Left kidney (tissue), 2 donors: Measurements from ENCODE around the gene FGD5. TPM values are rescaled to one million over a fixed set of nuclear protein-coding genes. Genes with fewer than 3 reads are reported as not detected.

Experiments
- DNase-seq: peaks from one replicate; pipeline ENCODE4 v3.0.0-alpha.2; 2013
- polyA plus RNA-seq: library from polyadenylated mRNA; unstranded; fragments of 120-200 nt; gene quantifications from one replicate; pipeline ENCODE4 v1.2.1, GENCODE V29; 2013; ENCODE audit not compliant: insufficient read length

Gene FGD5
- polyA plus RNA-seq, 1 donor: 20.9 TPM

- no peak for DNase-seq
Measured at GRCh38 chr3:14847613-14848541, 29.1 kb downstream of the FGD5 start.

GRCh38 chr3:14848906-14849305 is 30.1 kb downstream of the FGD5 start:
- no peak for DNase-seq

- no peak for DNase-seq
Measured at GRCh38 chr3:14849638-14850230, 31.0 kb downstream of the FGD5 start.

- no peak for DNase-seq
Measured at GRCh38 chr3:14852058-14852594, 33.4 kb downstream of the FGD5 start.

DNA sequence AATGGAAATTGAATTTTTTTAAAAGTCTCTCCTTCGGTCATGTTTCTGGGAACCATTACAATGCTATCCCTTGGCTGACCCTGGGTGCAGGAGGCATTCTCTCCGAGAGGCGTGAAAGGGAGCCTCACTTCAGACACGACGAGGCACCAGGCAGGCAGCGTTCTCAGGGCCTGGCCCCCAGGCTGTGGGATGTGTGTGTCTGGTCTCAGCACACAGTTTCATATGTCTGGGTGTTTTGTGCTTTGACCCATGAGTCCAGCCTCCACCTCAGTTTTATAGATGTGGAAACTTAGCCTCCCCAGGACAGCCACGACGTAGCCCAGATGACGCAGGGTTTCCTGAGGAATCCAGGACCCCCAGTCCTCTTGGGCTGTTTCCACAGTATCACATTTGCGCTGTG is 34.0 kb downstream of the FGD5 start:
- DNase-seq: no peak

GRCh38 chr3:14853271-14853951 is 34.6 kb downstream of the FGD5 start:
- DNase-seq: no peak

DNA sequence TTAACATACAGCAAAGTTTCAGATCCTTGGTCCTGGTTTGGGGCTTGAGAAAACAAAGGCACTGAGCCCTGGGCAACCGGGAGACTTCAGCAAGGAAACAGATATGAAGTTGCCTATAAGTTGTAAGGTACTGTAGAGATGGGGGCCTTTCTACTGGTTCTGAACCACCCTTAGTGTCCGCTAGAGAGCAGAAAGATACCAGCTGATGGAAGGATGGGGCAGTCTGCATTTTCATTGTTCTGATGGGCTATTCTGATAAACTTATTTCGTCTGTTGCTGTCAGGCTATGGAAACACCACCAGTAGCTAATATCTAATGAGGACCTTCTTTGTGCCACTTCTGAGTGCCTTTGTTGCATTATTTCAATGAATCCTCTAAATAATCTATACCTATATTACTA is 38.7 kb downstream of the FGD5 start:
- DNase-seq: no peak

DNA sequence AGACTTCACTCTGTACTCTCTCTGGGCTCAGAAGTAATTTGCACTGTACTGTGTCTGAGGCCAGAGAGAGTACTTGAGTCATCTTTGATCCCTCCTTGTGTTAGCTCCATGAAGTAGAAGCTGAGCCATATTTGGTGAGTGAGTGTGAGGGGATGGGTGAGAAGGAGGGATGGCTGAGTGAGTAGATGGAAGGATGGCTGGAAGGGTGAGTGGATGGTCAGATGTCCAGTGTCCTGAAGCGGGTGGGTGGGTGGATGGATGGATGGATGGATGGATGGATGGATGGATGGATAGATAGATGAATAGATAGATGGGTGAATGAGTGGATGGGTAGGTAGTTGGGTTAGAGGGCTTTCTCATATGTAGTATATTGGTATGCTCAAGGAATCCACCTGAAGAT is 39.3 kb downstream of the FGD5 start:
- DNase-seq: no peak

GRCh38 chr3:14859880-14860279 is 41.1 kb downstream of the FGD5 start:
- DNase-seq: no peak

- no peak for DNase-seq
Measured at GRCh38 chr3:14861031-14861430, 42.3 kb downstream of the FGD5 start.

DNA sequence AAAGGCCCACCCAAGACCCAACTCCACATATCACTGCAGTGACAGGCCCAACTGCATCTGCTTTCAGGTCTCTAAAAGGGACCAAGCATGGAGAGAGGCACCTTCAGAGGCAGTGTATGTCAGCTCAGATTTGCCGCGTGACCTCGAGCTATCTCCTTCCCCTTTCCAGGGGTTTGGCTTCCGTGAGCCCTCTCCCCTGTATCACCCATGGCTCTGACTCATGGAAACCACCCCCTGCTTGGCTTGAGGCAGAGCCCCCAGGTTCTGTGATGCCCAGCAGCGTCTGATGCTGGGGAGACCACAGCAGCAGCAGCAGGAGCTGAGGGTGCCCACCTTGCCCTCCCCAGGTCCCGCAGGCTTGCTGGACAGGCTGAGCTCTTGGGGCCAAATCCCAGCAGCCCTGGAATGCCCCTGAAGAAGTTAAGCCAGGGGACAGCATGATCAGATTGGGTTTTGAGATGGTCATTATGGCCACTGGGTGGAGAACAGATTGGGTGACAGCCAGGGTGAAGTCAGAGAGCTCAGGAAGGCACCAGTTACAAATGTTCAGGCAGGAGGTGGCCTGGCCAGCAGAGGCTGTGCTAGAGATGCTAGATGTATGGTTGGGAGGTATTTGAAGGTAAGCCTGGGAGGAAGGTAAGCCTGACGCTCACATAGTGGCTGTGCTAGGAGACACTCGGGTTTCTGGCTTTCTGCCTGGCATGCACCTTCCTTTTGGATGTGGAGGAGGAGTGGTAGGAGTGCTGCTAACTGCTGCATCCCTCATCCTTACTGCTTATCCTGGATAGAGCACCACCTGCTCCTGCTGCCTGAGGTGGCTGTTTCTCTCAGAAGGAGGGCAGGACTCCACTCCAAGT is 42.9 kb downstream of the FGD5 start:
- DNase-seq: no peak

DNA sequence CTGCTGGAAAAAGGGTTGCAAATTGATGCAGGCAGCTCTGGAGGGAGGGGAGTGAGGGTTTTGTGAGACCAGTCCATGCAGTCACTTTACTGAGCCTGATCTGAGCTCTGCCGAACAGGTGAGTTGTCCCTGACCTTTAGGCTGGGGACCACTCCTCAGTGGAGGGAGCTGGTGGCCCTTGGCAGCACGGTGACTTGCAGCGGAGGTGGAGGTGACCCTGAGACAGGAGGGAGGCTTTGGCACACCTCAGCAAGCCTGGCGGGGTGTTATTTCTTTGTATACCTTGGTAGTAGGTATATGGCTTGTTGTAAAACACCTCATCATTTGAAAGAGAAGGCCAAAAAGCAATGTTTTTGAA is 43.5 kb downstream of the FGD5 start:
- DNase-seq: no peak

DNA sequence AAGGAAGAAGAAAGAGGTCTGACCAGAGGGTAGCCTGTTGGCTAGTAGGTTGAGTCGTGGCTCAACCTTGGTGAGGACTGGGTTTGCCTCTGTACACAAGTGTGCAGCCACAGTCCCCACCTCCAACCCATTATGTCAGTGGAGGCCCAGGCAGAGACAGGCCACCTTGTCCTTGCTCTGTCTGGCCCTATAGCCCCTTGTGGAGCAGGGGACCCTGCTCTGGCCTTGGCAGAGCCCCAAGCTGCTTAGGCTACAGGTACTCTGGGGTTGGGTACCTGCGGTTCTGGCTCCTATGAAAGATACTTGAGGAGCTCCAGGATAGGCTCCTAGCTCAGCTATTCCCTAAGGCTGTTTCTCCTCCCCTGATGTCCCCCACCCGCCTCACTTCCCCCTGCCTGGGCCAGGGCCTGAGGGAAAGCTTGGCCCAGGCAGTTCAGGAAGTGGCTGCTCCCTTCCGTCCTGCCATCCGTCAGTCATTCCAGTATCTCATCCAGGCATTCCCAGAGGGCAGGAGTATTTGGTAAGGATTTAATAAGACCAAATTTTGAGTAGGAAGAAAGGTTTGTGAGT is 44.0 kb downstream of the FGD5 start:
- no peak for DNase-seq

GRCh38 chr3:14863333-14864100 is 44.8 kb downstream of the FGD5 start:
- DNase-seq: no peak

DNA sequence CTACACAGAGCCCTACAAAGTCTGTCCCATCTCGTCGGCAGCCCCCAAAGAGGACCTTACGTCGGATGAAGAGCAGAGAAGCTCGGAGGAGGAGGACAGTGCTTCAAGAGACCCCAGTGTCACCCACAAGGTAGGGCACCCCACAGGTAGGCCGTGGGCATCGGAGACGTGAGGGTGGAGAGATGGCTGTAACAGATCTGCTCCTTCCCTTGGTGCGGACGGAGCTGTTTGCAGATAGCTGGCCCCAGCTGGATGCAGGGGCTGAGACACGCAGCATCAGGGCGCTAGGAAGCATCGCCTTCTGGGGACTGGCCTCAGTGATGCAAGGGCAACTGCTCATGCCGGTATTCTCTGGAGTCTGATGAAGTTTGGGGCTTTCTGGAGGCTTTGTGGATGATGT is 45.4 kb downstream of the FGD5 start:
- DNase-seq: no peak

DNA sequence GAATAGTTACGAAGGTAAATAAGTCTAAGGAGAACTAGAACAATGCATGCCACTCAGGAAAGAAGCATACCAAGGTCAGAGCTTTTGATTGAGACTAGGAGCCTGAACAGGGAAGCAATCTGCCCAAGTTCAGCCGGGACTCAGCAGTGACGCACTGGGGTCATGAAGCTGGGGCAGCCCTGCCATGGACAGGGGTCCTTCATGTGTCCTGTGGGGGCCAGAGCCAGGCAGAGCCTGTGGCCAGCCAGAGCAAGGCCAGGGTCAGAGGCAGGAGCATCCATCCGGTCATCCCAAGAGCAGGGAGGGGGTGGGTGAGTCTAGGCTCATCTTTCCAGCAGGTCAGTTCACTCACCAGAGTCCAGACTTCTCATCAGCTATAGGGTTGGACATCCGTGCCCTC is 47.9 kb downstream of the FGD5 start:
- no peak for DNase-seq

GRCh38 chr3:14867936-14868570 is 49.3 kb downstream of the FGD5 start:
- DNase-seq: no peak

- DNase-seq: no peak
Measured at GRCh38 chr3:14869917-14870782, 51.4 kb downstream of the FGD5 start.

DNA sequence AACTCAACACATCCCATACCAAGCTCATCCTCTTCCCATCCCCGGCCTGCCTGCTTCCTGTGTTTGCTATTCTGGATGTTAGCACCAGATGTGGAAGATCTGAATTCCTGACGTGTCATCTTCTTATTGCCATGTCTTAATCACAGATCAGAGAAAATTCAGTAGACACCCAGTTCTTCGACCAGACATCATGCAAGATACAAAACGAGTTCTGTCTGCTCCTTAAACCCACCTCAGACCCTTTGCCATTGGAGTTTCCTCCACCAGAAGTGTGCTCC is 52.0 kb downstream of the FGD5 start:
- no peak for DNase-seq
